ENCODE measurements around the gene ARHGAP30. TPM values are rescaled to one million over a fixed set of nuclear protein-coding genes. Genes with fewer than 3 reads are reported as not detected.

The ARHGAP30 gene
- total RNA-seq, 5 donors from 2014 or later (not counting 1 experiment from before 2014, with no cell fraction given) = 193 to 299 (median 279) TPM

- ChIA-PET POLR2A (interaction anchor here in 1 of 2 donors (0.5 kb wide), 1 partner anchor 9 kb away, joined by 6 read pairs; the partner anchor contains the start of gene F11R), CTCF (interaction anchor here (0.6 to 1.4 kb wide), 2 partner anchors 9 to 14 kb away, joined by 3 to 5 read pairs; partner anchors contain the start of gene F11R (in 1 of the 2))
- no peak for ATAC-seq (replicated peaks in 1 of 4)
- Histone ChIP-seq H3K4me3 (ENCODE audit: control insufficient read depth in 1 of 2, extremely low read depth in 1 of 2, low read length in 1 of 2) (no peak overlapping the region), H3K9me3 (no peaks in the 10 kb centered on the region), H3K4me1 (ENCODE audit: control insufficient read depth in 1 of 2, extremely low read depth in 1 of 2, insufficient read depth in 2 of 2, low read length in 2 of 2) (peaks cover 20 to 27% of the 10 kb centered on the region in 2 experiments), H3K27me3 (replicated peaks in 1 of 2; ENCODE audit: control insufficient read depth in 2 of 2, extremely low read depth in 1 of 2, insufficient read depth in 2 of 2, low read length in 1 of 2) (no peaks in the 10 kb centered on the region), H3K27ac (ENCODE audit: low read length) (peak overlapping the region; percentile 89), H3K36me3 (ENCODE audit: control insufficient read depth in 2 of 2, extremely low read depth in 1 of 2, insufficient read depth in 1 of 2, low read length in 1 of 2) (no peaks in the 10 kb centered on the region)
- H3K4me1 Mint-ChIP-seq = peaks cover 21 to 37% (median 31%) of the 10 kb centered on the region in 3 donors
- no CpG with 5 or more reads among the region's 3 CpGs for WGBS (ENCODE audit: insufficient coverage)
- H3K9me3 Mint-ChIP-seq = no peaks in the 10 kb centered on the region
- peak overlapping the region; percentile 91 to 99 for H3K27ac Mint-ChIP-seq
- DNase-seq = no peak
- peak overlapping the region in 1 of 3 donors; percentile 29 for H3K4me3 Mint-ChIP-seq
- H3K36me3 Mint-ChIP-seq = no peaks in the 10 kb centered on the region
- no peaks in the 10 kb centered on the region for H3K27me3 Mint-ChIP-seq
Measured at GRCh38 chr1:161012420-161012819, 57.3 kb downstream of the ARHGAP30 start.

DNA sequence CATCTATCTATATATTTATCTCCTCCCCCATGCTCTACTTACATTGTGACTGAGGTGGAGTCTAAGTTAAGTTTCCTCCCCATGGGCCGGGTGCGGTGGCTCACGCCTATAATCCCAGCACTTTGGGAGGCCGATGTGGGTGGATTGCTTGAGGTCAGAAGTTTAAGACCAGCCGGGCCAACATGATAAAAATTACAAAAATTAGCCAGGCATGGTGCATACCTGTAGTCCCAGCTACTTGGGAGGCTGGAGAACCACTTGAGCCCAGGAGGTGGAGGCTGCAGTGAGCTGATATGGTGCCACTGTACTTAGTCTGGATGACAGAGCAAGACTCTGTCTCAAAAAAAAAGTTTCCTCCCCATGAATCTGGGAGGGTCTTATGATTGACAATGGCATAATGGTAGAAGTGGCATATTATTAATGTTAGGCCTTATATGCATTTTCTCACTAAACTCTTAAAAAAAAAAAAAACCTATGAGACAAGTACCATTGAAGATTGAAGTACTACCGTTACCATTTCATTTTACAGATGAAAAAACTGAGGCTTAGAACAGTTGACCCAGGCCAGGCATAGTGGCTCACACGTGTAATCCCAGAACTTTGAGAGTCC is 60.0 kb downstream of the ARHGAP30 start:
- Mint-ChIP-seq H3K27ac (peak overlapping the region; percentile 27 to 34), H3K36me3 (no peaks in the 10 kb centered on the region), H3K4me1 (peaks cover 21 to 33% (median 29%) of the 10 kb centered on the region in 3 donors), H3K4me3 (no peak overlapping the region), H3K27me3 (no peaks in the 10 kb centered on the region), H3K9me3 (no peaks in the 10 kb centered on the region)
- H3K4me1 ChIP-seq (ENCODE audit: control insufficient read depth in 1 of 2, extremely low read depth in 1 of 2, insufficient read depth in 2 of 2, low read length in 2 of 2) = peaks cover 20 to 27% of the 10 kb centered on the region in 2 experiments
- no peak overlapping the region for H3K27ac ChIP-seq (ENCODE audit: low read length)
- H3K4me3 ChIP-seq (ENCODE audit: control insufficient read depth in 1 of 2, extremely low read depth in 1 of 2, low read length in 1 of 2) = no peak overlapping the region
- 100% methylated on average over 2 of the region's 7 CpGs for WGBS (ENCODE audit: insufficient coverage)
- H3K9me3 ChIP-seq = no peaks in the 10 kb centered on the region
- ATAC-seq (replicated peaks in 1 of 4) (no peak), DNase-seq (no peak)
- POLR2A ChIA-PET = no interaction called here
- CTCF ChIA-PET = interaction anchor here in 1 of 2 donors (0.8 kb wide), 1 partner anchor 12 kb away, joined by 3 read pairs; no protein-coding TSS in a partner anchor
- no peaks in the 10 kb centered on the region for H3K27me3 ChIP-seq (replicated peaks in 1 of 2; ENCODE audit: control insufficient read depth in 2 of 2, extremely low read depth in 1 of 2, insufficient read depth in 2 of 2, low read length in 1 of 2)
- H3K36me3 ChIP-seq (ENCODE audit: control insufficient read depth in 2 of 2, extremely low read depth in 1 of 2, insufficient read depth in 1 of 2, low read length in 1 of 2) = no peaks in the 10 kb centered on the region

- no peaks in the 10 kb centered on the region for H3K27me3 ChIP-seq (replicated peaks in 1 of 2; ENCODE audit: control insufficient read depth in 2 of 2, extremely low read depth in 1 of 2, insufficient read depth in 2 of 2, low read length in 1 of 2)
- Mint-ChIP-seq H3K9me3 (no peaks in the 10 kb centered on the region), H3K27me3 (no peaks in the 10 kb centered on the region), H3K27ac (peak overlapping the region; percentile 34 to 40), H3K36me3 (no peaks in the 10 kb centered on the region), H3K4me1 (peaks cover 17 to 30% (median 26%) of the 10 kb centered on the region in 3 donors), H3K4me3 (no peak overlapping the region)
- ATAC-seq (replicated peaks in 1 of 4) = no peak
- H3K4me1 ChIP-seq (ENCODE audit: control insufficient read depth in 1 of 2, extremely low read depth in 1 of 2, insufficient read depth in 2 of 2, low read length in 2 of 2) = peaks cover 20 to 22% of the 10 kb centered on the region in 2 experiments
- H3K27ac ChIP-seq (ENCODE audit: low read length) = no peak overlapping the region
- no peaks in the 10 kb centered on the region for H3K9me3 ChIP-seq
- no peak overlapping the region for H3K4me3 ChIP-seq (ENCODE audit: control insufficient read depth in 1 of 2, extremely low read depth in 1 of 2, low read length in 1 of 2)
- CTCF ChIA-PET = interaction anchor here in 1 of 2 donors (0.6 kb wide), 1 partner anchor 14 kb away, joined by 3 read pairs; no protein-coding TSS in a partner anchor
- POLR2A ChIA-PET = no interaction called here
- 75% methylated on average over 2 of the region's 4 CpGs for WGBS (ENCODE audit: insufficient coverage)
- no peak for DNase-seq
- H3K36me3 ChIP-seq (ENCODE audit: control insufficient read depth in 2 of 2, extremely low read depth in 1 of 2, insufficient read depth in 1 of 2, low read length in 1 of 2) = no peaks in the 10 kb centered on the region
Measured at GRCh38 chr1:161008869-161009510, 60.7 kb downstream of the ARHGAP30 start.

DNA sequence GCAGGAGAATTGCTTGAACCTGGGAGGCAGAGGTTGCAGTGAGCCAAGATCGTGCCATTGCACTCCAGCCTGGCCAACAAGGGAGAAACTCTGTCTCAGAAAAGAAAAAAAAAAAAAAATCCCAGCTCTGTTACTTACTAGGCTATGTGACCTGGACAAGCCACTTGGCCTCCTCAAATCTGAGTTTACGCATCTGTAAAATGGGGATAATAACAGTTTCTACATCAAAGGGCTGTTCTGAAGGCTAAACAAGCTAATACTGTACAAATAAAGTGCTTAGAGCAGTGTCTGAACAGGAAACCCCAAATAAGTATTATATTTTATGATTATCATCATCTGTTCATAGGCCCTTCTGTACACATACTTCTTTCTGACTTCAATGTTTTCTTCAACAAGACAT is 62.3 kb downstream of the ARHGAP30 start:
- Mint-ChIP-seq H3K36me3 (no peaks in the 10 kb centered on the region), H3K9me3 (no peaks in the 10 kb centered on the region), H3K27ac (no peak overlapping the region), H3K4me3 (no peak overlapping the region), H3K27me3 (no peaks in the 10 kb centered on the region), H3K4me1 (peaks cover 7 to 15% (median 13%) of the 10 kb centered on the region in 3 donors)
- Histone ChIP-seq H3K4me3 (ENCODE audit: control insufficient read depth in 1 of 2, extremely low read depth in 1 of 2, low read length in 1 of 2) (no peak overlapping the region), H3K4me1 (ENCODE audit: control insufficient read depth in 1 of 2, extremely low read depth in 1 of 2, insufficient read depth in 2 of 2, low read length in 2 of 2) (peaks cover 6 to 7% of the 10 kb centered on the region in 2 experiments), H3K27me3 (replicated peaks in 1 of 2; ENCODE audit: control insufficient read depth in 2 of 2, extremely low read depth in 1 of 2, insufficient read depth in 2 of 2, low read length in 1 of 2) (no peaks in the 10 kb centered on the region), H3K36me3 (ENCODE audit: control insufficient read depth in 2 of 2, extremely low read depth in 1 of 2, insufficient read depth in 1 of 2, low read length in 1 of 2) (no peaks in the 10 kb centered on the region), H3K27ac (ENCODE audit: low read length) (no peak overlapping the region), H3K9me3 (no peaks in the 10 kb centered on the region)
- no CpG with 5 or more reads among the region's 2 CpGs for WGBS (ENCODE audit: insufficient coverage)
- ATAC-seq (replicated peaks in 1 of 4) = no peak
- no peak for DNase-seq
- ChIA-PET CTCF (no interaction called here), POLR2A (no interaction called here)

GRCh38 chr1:161006563-161006962 is 63.1 kb downstream of the ARHGAP30 start:
- POLR2A ChIA-PET = interaction anchor here in 1 of 2 donors (0.7 kb wide), 1 partner anchor 129 kb away, joined by 3 read pairs; no protein-coding TSS in a partner anchor
- Mint-ChIP-seq H3K36me3 (peaks cover 2% of the 10 kb centered on the region), H3K27me3 (no peaks in the 10 kb centered on the region), H3K4me1 (peaks cover 0 to 10% (median 8%) of the 10 kb centered on the region in 3 donors), H3K9me3 (no peaks in the 10 kb centered on the region), H3K4me3 (no peak overlapping the region), H3K27ac (peak overlapping the region in 1 of 2 donors; percentile 52)
- CTCF ChIA-PET = interaction anchor here in 1 of 2 donors (0.6 to 0.7 kb wide), 3 partner anchors 53 to 214 kb away, joined by 3 to 4 read pairs (median 4); no protein-coding TSS in a partner anchor
- WGBS (ENCODE audit: insufficient coverage) = 70% methylated on average over 3 of the region's 8 CpGs
- peaks cover 0 to under 1% of the 10 kb centered on the region in 2 experiments for H3K4me1 ChIP-seq (ENCODE audit: control insufficient read depth in 1 of 2, extremely low read depth in 1 of 2, insufficient read depth in 2 of 2, low read length in 2 of 2)
- H3K27ac ChIP-seq (ENCODE audit: low read length) = no peak overlapping the region
- no peaks in the 10 kb centered on the region for H3K9me3 ChIP-seq
- no peak for ATAC-seq (replicated peaks in 1 of 4)
- no peaks in the 10 kb centered on the region for H3K36me3 ChIP-seq (ENCODE audit: control insufficient read depth in 2 of 2, extremely low read depth in 1 of 2, insufficient read depth in 1 of 2, low read length in 1 of 2)
- no peak overlapping the region for H3K4me3 ChIP-seq (ENCODE audit: control insufficient read depth in 1 of 2, extremely low read depth in 1 of 2, low read length in 1 of 2)
- no peak for DNase-seq
- H3K27me3 ChIP-seq (replicated peaks in 1 of 2; ENCODE audit: control insufficient read depth in 2 of 2, extremely low read depth in 1 of 2, insufficient read depth in 2 of 2, low read length in 1 of 2) = no peaks in the 10 kb centered on the region

- H3K4me3 Mint-ChIP-seq = no peak overlapping the region
- DNase-seq (no peak), ATAC-seq (replicated peaks in 1 of 4) (no peak)
- WGBS (ENCODE audit: insufficient coverage) = 80% methylated on average over 2 of the region's 5 CpGs
- H3K9me3 Mint-ChIP-seq = no peaks in the 10 kb centered on the region
- H3K27ac Mint-ChIP-seq = no peak overlapping the region
- H3K27me3 Mint-ChIP-seq = no peaks in the 10 kb centered on the region
- H3K4me1 Mint-ChIP-seq = peaks cover 5 to 8% (median 8%) of the 10 kb centered on the region in 3 donors
- peaks cover 27% of the 10 kb centered on the region for H3K36me3 Mint-ChIP-seq
- POLR2A ChIA-PET = interaction anchor here in 1 of 2 donors (0.5 kb wide), 1 partner anchor 152 kb away, joined by 4 read pairs; no protein-coding TSS in a partner anchor
- Histone ChIP-seq H3K36me3 (ENCODE audit: control insufficient read depth in 2 of 2, extremely low read depth in 1 of 2, insufficient read depth in 1 of 2, low read length in 1 of 2) (peaks cover 6 to 28% of the 10 kb centered on the region in 2 donors), H3K27me3 (replicated peaks in 1 of 2; ENCODE audit: control insufficient read depth in 2 of 2, extremely low read depth in 1 of 2, insufficient read depth in 2 of 2, low read length in 1 of 2) (no peaks in the 10 kb centered on the region), H3K9me3 (no peaks in the 10 kb centered on the region), H3K27ac (ENCODE audit: low read length) (no peak overlapping the region), H3K4me3 (ENCODE audit: control insufficient read depth in 1 of 2, extremely low read depth in 1 of 2, low read length in 1 of 2) (no peak overlapping the region), H3K4me1 (ENCODE audit: control insufficient read depth in 1 of 2, extremely low read depth in 1 of 2, insufficient read depth in 2 of 2, low read length in 2 of 2) (peaks cover 0 to 4% of the 10 kb centered on the region in 2 experiments)
- CTCF ChIA-PET = interaction anchor here (0.5 to 0.7 kb wide), 2 partner anchors 65 to 191 kb away, joined by 3 to 7 read pairs; no protein-coding TSS in a partner anchor
Measured at GRCh38 chr1:161001525-161001924, 68.2 kb downstream of the ARHGAP30 start.
